IMR-90 (cell line): Measurements from ENCODE around the gene NPAS3. TPM values are rescaled to one million over a fixed set of nuclear protein-coding genes. Genes with fewer than 3 reads are reported as not detected.

Experiments
- ATAC-seq: fragments of 200-7000 bp; cut with Tn5 transposase; 2 replicates; pipeline ENCODE4 v1.9.1; 2020; ENCODE audit warnings: low read depth, mild to moderate bottlenecking, moderate library complexity
- BruUV-seq: library from RNA; stranded (reverse); fragments of 400-500 nt; replicated peaks from 2 replicates; lab custom pipeline; 2021; lab: Mats Ljungman, UMichigan
- CTCF ChIA-PET: fragments of 300-600 bp; formaldehyde crosslinking; extraction: SDS; loops from one replicate; lab custom pipeline; 2021; ENCODE audit warnings: antibody characterized with exemption; lab: Yijun Ruan, JAX
- POLR2A ChIA-PET: fragments of 300-600 bp; sonication (Branson Sonifier 250); formaldehyde crosslinking; loops from one replicate; lab custom pipeline; 2022; ENCODE audit warnings: antibody characterized with exemption; ENCODE audit not compliant: unreplicated experiment; lab: Charles Lee
- DNase-seq: peaks from one replicate; pipeline ENCODE4 v3.0.0; 2013
- H2AFZ ChIP-seq: replicated peaks from 2 replicates; pipeline ENCODE3; 2013; ENCODE audit warnings: low read length, mild to moderate bottlenecking; ENCODE audit not compliant: poor library complexity
- H2AK5ac ChIP-seq: 2 replicates; pipeline ENCODE4 v1.6.1; 2013; ENCODE audit warnings: low read depth, low read length, inconsistent platforms
- H2AK9ac ChIP-seq: replicated peaks from 2 replicates; pipeline ENCODE3; 2013; ENCODE audit warnings: mild to moderate bottlenecking, low read depth, low read length, moderate library complexity; ENCODE audit not compliant: poor library complexity
- H2BK120ac ChIP-seq: 2 replicates; pipeline ENCODE4 v1.6.1; 2013; ENCODE audit warnings: low read depth, low read length, inconsistent platforms
- H2BK15ac ChIP-seq: 3 replicates; pipeline ENCODE4 v1.6.1; 2013; ENCODE audit warnings: low read depth, low read length, inconsistent platforms
- H2BK20ac ChIP-seq: 2 replicates; pipeline ENCODE4 v1.6.1; 2013; ENCODE audit warnings: low read depth, mild to moderate bottlenecking, inconsistent platforms, low read length, moderate library complexity
- H2BK5ac ChIP-seq: 2 replicates; pipeline ENCODE4 v1.6.1; 2013; ENCODE audit warnings: mild to moderate bottlenecking, low read depth, low read length, inconsistent platforms; ENCODE audit not compliant: poor library complexity, severe bottlenecking
- H3K14ac ChIP-seq: replicated peaks from 2 replicates; pipeline ENCODE4 v1.6.1; 2013; ENCODE audit warnings: low read depth, low read length, inconsistent platforms
- H3K18ac ChIP-seq: 2 replicates; pipeline ENCODE4 v1.6.1; 2013; ENCODE audit warnings: low read depth, low read length, control low read depth
- H3K23ac ChIP-seq: 2 replicates; pipeline ENCODE4 v1.6.1; 2013; ENCODE audit warnings: low read depth, low read length, inconsistent platforms
- H3K27ac ChIP-seq: 2 replicates; pipeline ENCODE4 v1.5.1; 2013; ENCODE audit warnings: mild to moderate bottlenecking, control low read depth, low read length; ENCODE audit not compliant: insufficient read depth
- H3K27me3 ChIP-seq: 2 replicates; pipeline ENCODE4 v1.6.1; 2013; ENCODE audit warnings: low read length; ENCODE audit not compliant: control insufficient read depth, insufficient read depth
- H3K36me3 ChIP-seq: 2 replicates; pipeline ENCODE4 v1.6.1; 2013; ENCODE audit warnings: low read length, mixed read lengths; ENCODE audit not compliant: control insufficient read depth, insufficient read depth
- H3K4ac ChIP-seq: 2 replicates; pipeline ENCODE4 v1.6.1; 2013; ENCODE audit warnings: low read depth, low read length, inconsistent platforms
- H3K4me1 ChIP-seq: 2 replicates; pipeline ENCODE4 v1.6.1; 2013; ENCODE audit warnings: low read length, mixed read lengths; ENCODE audit not compliant: control insufficient read depth, insufficient read depth
- H3K4me2 ChIP-seq: 2 replicates; pipeline ENCODE4 v1.6.1; 2013; ENCODE audit warnings: low read depth, mild to moderate bottlenecking, control low read depth, low read length, moderate library complexity
- H3K4me3 ChIP-seq: 2 replicates; pipeline ENCODE4 v1.5.1; 2013; ENCODE audit warnings: low read depth, mild to moderate bottlenecking, control low read depth, low read length, moderate library complexity; ENCODE audit not compliant: insufficient read depth
- H3K56ac ChIP-seq: 2 replicates; pipeline ENCODE4 v1.6.1; 2013; ENCODE audit warnings: low read length, inconsistent platforms; ENCODE audit not compliant: insufficient read depth; ENCODE audit errors: extremely low read depth
- H3K79me1 ChIP-seq, 2 experiments: 2 replicates each; pipeline ENCODE4 v1.6.1; 2013; ENCODE audit warnings: low read length in 2 of 2, inconsistent platforms in 1 of 2, low read depth in 1 of 2
- H3K9ac ChIP-seq: 2 replicates; pipeline ENCODE4 v1.6.1; 2013; ENCODE audit warnings: low read depth, low read length, control low read depth
- H3K9me1 ChIP-seq: 2 replicates; pipeline ENCODE4 v1.6.1; 2013; ENCODE audit warnings: low read length, inconsistent platforms; ENCODE audit not compliant: insufficient read depth
- H3K9me3 ChIP-seq: 2 replicates; pipeline ENCODE4 v1.6.1; 2013; ENCODE audit warnings: low read length; ENCODE audit not compliant: control insufficient read depth, insufficient read depth
- H4K20me1 ChIP-seq: 2 replicates; pipeline ENCODE4 v1.6.1; 2013; ENCODE audit warnings: low read length, inconsistent platforms; ENCODE audit not compliant: insufficient read depth
- H4K5ac ChIP-seq: 2 replicates; pipeline ENCODE4 v1.6.1; 2013; ENCODE audit warnings: mild to moderate bottlenecking, low read depth, low read length, control low read depth
- H4K8ac ChIP-seq, 2 experiments: 2 replicates each; pipeline ENCODE4 v1.6.1; 2013; ENCODE audit warnings: low read depth in 2 of 2, low read length in 2 of 2, control low read depth in 1 of 2, inconsistent platforms in 1 of 2
- H4K91ac ChIP-seq: 2 replicates; pipeline ENCODE4 v1.6.1; 2013; ENCODE audit warnings: low read depth, low read length, inconsistent platforms; ENCODE audit not compliant: insufficient read depth
- BHLHE40 ChIP-seq: fragments of 150-350 bp; IDR thresholded peaks from 2 replicates; pipeline ENCODE4 v1.6.1; 2016; ENCODE audit warnings: mild to moderate bottlenecking, low read depth, low read length
- CEBPB ChIP-seq: IDR thresholded peaks from 2 replicates; pipeline ENCODE4 v1.6.1; 2012; ENCODE audit warnings: low read depth, low read length, improper control_type of control experiment
- CHD1 ChIP-seq: IDR thresholded peaks from 2 replicates; pipeline ENCODE4 v1.6.1; 2012; ENCODE audit warnings: low read depth, low read length, improper control_type of control experiment
- FOS ChIP-seq: fragments of 150-350 bp; IDR thresholded peaks from 2 replicates; pipeline ENCODE4 v1.6.1; 2016; ENCODE audit warnings: low read depth, low read length
- MAFK ChIP-seq: IDR thresholded peaks from 2 replicates; pipeline ENCODE4 v1.6.1; 2012; ENCODE audit warnings: low read depth, low read length, improper control_type of control experiment
- MAZ ChIP-seq: IDR thresholded peaks from 2 replicates; pipeline ENCODE4 v1.6.1; 2012; ENCODE audit warnings: low read depth, mild to moderate bottlenecking, low read length, improper control_type of control experiment, moderate library complexity, borderline replicate concordance
- MXI1 ChIP-seq: IDR thresholded peaks from 2 replicates; pipeline ENCODE4 v1.6.1; 2012; ENCODE audit warnings: low read depth, mild to moderate bottlenecking, low read length, moderate library complexity, borderline replicate concordance
- NFE2L2 ChIP-seq: fragments of 150-350 bp; IDR thresholded peaks from 2 replicates; pipeline ENCODE4 v1.6.1; 2016; ENCODE audit warnings: low read depth, mild to moderate bottlenecking, low read length
- POLR2A ChIP-seq: IDR thresholded peaks from 2 replicates; pipeline ENCODE4 v1.6.1; 2012; ENCODE audit warnings: mild to moderate bottlenecking, low read depth, low read length
- RAD21 ChIP-seq: IDR thresholded peaks from 2 replicates; pipeline ENCODE4 v1.6.1; 2012; ENCODE audit warnings: low read length, improper control_type of control experiment
- RFX5 ChIP-seq: IDR thresholded peaks from 2 replicates; pipeline ENCODE4 v1.8.0; 2012; ENCODE audit warnings: low read depth, mild to moderate bottlenecking, low read length, moderate library complexity
- SMC3 ChIP-seq: fragments of 150-350 bp; IDR thresholded peaks from 2 replicates; pipeline ENCODE4 v1.6.1; 2016; ENCODE audit warnings: low read depth, mild to moderate bottlenecking, antibody characterized with exemption, low read length, moderate library complexity
- WGBS, 2 experiments: methylation state at CpG; one replicate each; pipeline versions ENCODE4 v1.1.5 to v1.1.7; 2013; ENCODE audit warnings: missing lambda C conversion rate in 2 of 2; ENCODE audit not compliant: insufficient read length in 1 of 2; ENCODE audit errors: extremely low coverage in 2 of 2; 5-methylcytosine and 5-hydroxymethylcytosine counted together
- dilution Hi-C: fragments of 300-500 bp; cut with HindIII; formaldehyde crosslinking; loops from one replicate; pipeline ENCODE4 v1.14.3; 2018; ENCODE audit warnings: low sequenced_read_pairs; ENCODE audit not compliant: unreplicated experiment
- in situ Hi-C: fragments of 300-500 bp; cut with MboI; formaldehyde crosslinking; loops from 3 replicates; pipeline ENCODE4 v1.14.3; 2019; ENCODE audit warnings: low sequenced_read_pairs, inconsistent platforms, mixed read lengths
- intact Hi-C: fragments of 100-400 bp; cut with micrococcal nuclease; formaldehyde crosslinking; loops from 2 replicates; pipeline ENCODE4 v1.10.0; 2022
- polyA plus RNA-seq, 3 experiments: library from polyadenylated mRNA; depleted of rRNA; stranded (reverse); fragments of >200 nt; gene quantifications; 2 replicates each; pipeline ENCODE4 v1.2.3, GENCODE V29; 2012; ENCODE audit warnings: low replicate concordance in 1 of 3
- total RNA-seq: library from RNA; depleted of rRNA; stranded (reverse); fragments of >200 nt; gene quantifications from 2 replicates; pipeline ENCODE4 v1.2.3, GENCODE V29; 2012
- TF ChIP-seq, protein P1 (sequence below): fragments of 150-350 bp; IDR thresholded peaks from 2 replicates; pipeline ENCODE4 v1.6.1; 2017; ENCODE audit warnings: mild to moderate bottlenecking, antibody characterized with exemption, low read length, low read depth
- TF ChIP-seq, protein P2 (sequence below): conservative IDR thresholded peaks from 2 replicates; pipeline ENCODE4 v1.5.1; 2012; ENCODE audit warnings: mild to moderate bottlenecking, low read depth, low read length, improper control_type of control experiment

NPAS3 gene
- total and polyA plus RNA-seq, 2 of the 4 experiments (the other 2 are of a cell fraction), result not detected

DNA sequence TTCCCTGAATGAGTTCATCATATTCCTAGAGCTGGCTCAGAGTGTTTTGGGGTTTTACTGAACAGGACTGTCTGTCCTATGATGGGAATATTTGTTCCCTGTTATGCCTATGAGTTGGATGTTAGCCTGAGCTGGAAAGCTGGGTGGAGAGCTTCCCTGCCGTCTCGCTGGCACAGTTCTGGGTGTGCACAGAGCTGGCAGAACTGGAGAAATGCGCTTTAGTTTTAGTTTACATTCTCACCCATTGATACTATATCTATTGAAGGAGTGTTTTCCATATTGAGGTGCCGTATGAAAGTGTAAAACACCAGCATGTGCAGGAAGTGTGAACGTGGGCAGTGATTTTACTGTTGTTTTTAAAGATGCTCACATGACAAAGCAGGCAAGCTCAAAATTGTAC lies 549.9 kb downstream of the NPAS3 start:
- WGBS, 2 experiments, result no CpG with 5 or more reads among the region's 5 CpGs
- intact Hi-C loops, result no loop called here
- BruUV-seq, result no TSS peak

More for the DNA sequence above, 549.9 kb downstream of the NPAS3 start:
- no peak overlapping the region for H2BK20ac ChIP-seq
- no peak overlapping the region for H2AK5ac ChIP-seq
- dilution Hi-C loops, result no loop called here
- no peak overlapping the region for H3K4me2 ChIP-seq
- no peaks in the 10 kb centered on the region for H3K4me1 ChIP-seq
- H3K9ac ChIP-seq, result no peak overlapping the region
- no peaks in the 10 kb centered on the region for H3K9me1 ChIP-seq
- TF ChIP-seq MXI1 (no peak), SMC3 (no peak), CEBPB (no peak), CHD1 (no peak), MAZ (no peak), BHLHE40 (no peak), MAFK (no peak), RAD21 (no peak), POLR2A (no peak), NFE2L2 (no peak), RFX5 (no peak), FOS (no peak)
- TF ChIP-seq, protein P1, sequence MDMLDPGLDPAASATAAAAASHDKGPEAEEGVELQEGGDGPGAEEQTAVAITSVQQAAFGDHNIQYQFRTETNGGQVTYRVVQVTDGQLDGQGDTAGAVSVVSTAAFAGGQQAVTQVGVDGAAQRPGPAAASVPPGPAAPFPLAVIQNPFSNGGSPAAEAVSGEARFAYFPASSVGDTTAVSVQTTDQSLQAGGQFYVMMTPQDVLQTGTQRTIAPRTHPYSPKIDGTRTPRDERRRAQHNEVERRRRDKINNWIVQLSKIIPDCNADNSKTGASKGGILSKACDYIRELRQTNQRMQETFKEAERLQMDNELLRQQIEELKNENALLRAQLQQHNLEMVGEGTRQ, result no peak
- TF ChIP-seq, protein P2, sequence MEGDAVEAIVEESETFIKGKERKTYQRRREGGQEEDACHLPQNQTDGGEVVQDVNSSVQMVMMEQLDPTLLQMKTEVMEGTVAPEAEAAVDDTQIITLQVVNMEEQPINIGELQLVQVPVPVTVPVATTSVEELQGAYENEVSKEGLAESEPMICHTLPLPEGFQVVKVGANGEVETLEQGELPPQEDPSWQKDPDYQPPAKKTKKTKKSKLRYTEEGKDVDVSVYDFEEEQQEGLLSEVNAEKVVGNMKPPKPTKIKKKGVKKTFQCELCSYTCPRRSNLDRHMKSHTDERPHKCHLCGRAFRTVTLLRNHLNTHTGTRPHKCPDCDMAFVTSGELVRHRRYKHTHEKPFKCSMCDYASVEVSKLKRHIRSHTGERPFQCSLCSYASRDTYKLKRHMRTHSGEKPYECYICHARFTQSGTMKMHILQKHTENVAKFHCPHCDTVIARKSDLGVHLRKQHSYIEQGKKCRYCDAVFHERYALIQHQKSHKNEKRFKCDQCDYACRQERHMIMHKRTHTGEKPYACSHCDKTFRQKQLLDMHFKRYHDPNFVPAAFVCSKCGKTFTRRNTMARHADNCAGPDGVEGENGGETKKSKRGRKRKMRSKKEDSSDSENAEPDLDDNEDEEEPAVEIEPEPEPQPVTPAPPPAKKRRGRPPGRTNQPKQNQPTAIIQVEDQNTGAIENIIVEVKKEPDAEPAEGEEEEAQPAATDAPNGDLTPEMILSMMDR, result no peak
- H2BK120ac ChIP-seq, result no peak overlapping the region
- H3K4ac ChIP-seq, result no peak overlapping the region
- CTCF ChIA-PET, result no interaction called here
- H4K8ac ChIP-seq, result no peak overlapping the region
- POLR2A ChIA-PET, result no interaction called here
- H4K5ac ChIP-seq, result no peak overlapping the region
- no peak overlapping the region for H3K14ac ChIP-seq
- no peak overlapping the region for H3K56ac ChIP-seq
- no peaks in the 10 kb centered on the region for H4K20me1 ChIP-seq
- H3K27ac ChIP-seq, result no peak overlapping the region
- ATAC-seq (no peak), DNase-seq (no peak)
- no peaks in the 10 kb centered on the region for H3K27me3 ChIP-seq
- H3K79me1 ChIP-seq, result no peaks in the 10 kb centered on the region
- no peak overlapping the region for H2AFZ ChIP-seq
- in situ Hi-C loops, result no loop called here
- H2BK5ac ChIP-seq, result no peak overlapping the region
- H2BK15ac ChIP-seq, result no peak overlapping the region
- H3K18ac ChIP-seq, result no peak overlapping the region
- no peak overlapping the region for H2AK9ac ChIP-seq
- H3K9me3 ChIP-seq, result no peaks in the 10 kb centered on the region
- H3K23ac ChIP-seq, result no peak overlapping the region
- H3K4me3 ChIP-seq, result no peak overlapping the region
- H4K91ac ChIP-seq, result no peak overlapping the region
- no peaks in the 10 kb centered on the region for H3K36me3 ChIP-seq
